GM21381 (cell line): ENCODE data around the gene CORO6.

Experiments
- ATAC-seq: cut with Tn5 transposase; IDR thresholded peaks from one replicate; pipeline ENCODE4 v1.9.1; 2021; ENCODE audit warnings: mild to moderate bottlenecking, moderate library complexity; ENCODE audit not compliant: unreplicated experiment

Gene CORO6

GRCh38 chr17:29578626-29579485 lies 43.9 kb downstream of the CORO6 start:
- ATAC-seq: no peak

GRCh38 chr17:29577385-29578211 lies 45.1 kb downstream of the CORO6 start:
- no peak for ATAC-seq

GRCh38 chr17:29577001-29577370 lies 45.7 kb downstream of the CORO6 start:
- no peak for ATAC-seq

GRCh38 chr17:29576214-29577000 lies 46.3 kb downstream of the CORO6 start:
- ATAC-seq: no peak

GRCh38 chr17:29575511-29576213 lies 47.0 kb downstream of the CORO6 start:
- no peak for ATAC-seq

GRCh38 chr17:29574732-29575510 lies 47.8 kb downstream of the CORO6 start:
- ATAC-seq: no peak

GRCh38 chr17:29573871-29574731 lies 48.6 kb downstream of the CORO6 start:
- no peak for ATAC-seq

GRCh38 chr17:29573558-29573869 lies 49.2 kb downstream of the CORO6 start:
- ATAC-seq: no peak

GRCh38 chr17:29572691-29573557 lies 49.8 kb downstream of the CORO6 start:
- ATAC-seq: no peak

- ATAC-seq: no peak
Observed at GRCh38 chr17:29571883-29572681, 50.6 kb downstream of the CORO6 start.

- no peak for ATAC-seq
Observed at GRCh38 chr17:29571486-29571882, 51.2 kb downstream of the CORO6 start.

GRCh38 chr17:29570521-29570920 lies 52.2 kb downstream of the CORO6 start:
- ATAC-seq: no peak

GRCh38 chr17:29569245-29569950 lies 53.3 kb downstream of the CORO6 start:
- no peak for ATAC-seq

- ATAC-seq: peak; percentile 46
Observed at GRCh38 chr17:29568331-29569244, 54.1 kb downstream of the CORO6 start, which contains the start of gene TP53I13. Gene TP53I13 (plus strand): TSS chr17:29568701. CDS start chr17:29568759, 58 bp downstream.

GRCh38 chr17:29567554-29568330 lies 55.0 kb downstream of the CORO6 start:
- ATAC-seq: peak; percentile 35
